H1 (cell line): Measurements from ENCODE around the gene PTMS. TPM values are rescaled to one million over a fixed set of nuclear protein-coding genes. Genes with fewer than 3 reads are reported as not detected.

Experiments
- ASH2L ChIP-seq: fragments of 200-600, 300-600 bp; sonication (generic); IDR thresholded peaks from one replicate; pipeline ENCODE4 v1.7.1; 2017; ENCODE audit warnings: low read length
- ATF3 ChIP-seq: IDR thresholded peaks from 2 replicates; pipeline ENCODE4 v1.6.1; 2011; ENCODE audit warnings: low read depth, mild to moderate bottlenecking, low read length; ENCODE audit not compliant: insufficient read depth
- CEBPB ChIP-seq: IDR thresholded peaks from 2 replicates; pipeline ENCODE4 v1.6.1; 2012; ENCODE audit warnings: low read depth, low read length
- CREB1 ChIP-seq: IDR thresholded peaks from 2 replicates; pipeline ENCODE4 v1.6.1; 2012; ENCODE audit warnings: inconsistent platforms
- CTCF ChIP-seq, 3 experiments: IDR thresholded peaks; 1 replicate in 2 of 3; 2 replicates in 1 of 3; pipeline versions ENCODE4 v1.5.1 to v1.6.1; 2011; ENCODE audit warnings: low read length in 3 of 3, mild to moderate bottlenecking in 3 of 3, inconsistent platforms in 2 of 3, low read depth in 1 of 3, moderate library complexity in 1 of 3; ENCODE audit not compliant: insufficient read depth in 1 of 3; ENCODE audit errors: control extremely low read depth in 1 of 3
- EZH2 ChIP-seq: fragments of 200-600 bp; sonication (generic); IDR thresholded peaks from 2 replicates; pipeline ENCODE4 v1.7.1; 2012; ENCODE audit warnings: low read depth, mild to moderate bottlenecking, moderate library complexity, low read length, inconsistent platforms; ENCODE audit not compliant: severe bottlenecking
- FOSL1 ChIP-seq: IDR thresholded peaks from 2 replicates; pipeline ENCODE4 v1.6.1; 2011; ENCODE audit warnings: mild to moderate bottlenecking, low read depth, low read length, moderate library complexity; ENCODE audit not compliant: insufficient read depth
- GTF2F1 ChIP-seq: IDR thresholded peaks from 2 replicates; pipeline ENCODE4 v1.6.1; 2012; ENCODE audit warnings: low read depth, low read length, improper control_type of control experiment, borderline replicate concordance
- HDAC6 ChIP-seq: IDR thresholded peaks from one replicate; pipeline ENCODE4 v1.7.1; 2012; ENCODE audit warnings: low read depth, mild to moderate bottlenecking, inconsistent platforms, low read length, moderate library complexity
- JUND ChIP-seq: IDR thresholded peaks from 2 replicates; pipeline ENCODE4 v1.6.1; 2011; ENCODE audit warnings: mild to moderate bottlenecking, improper control_type of control experiment, low read length
- KDM4A ChIP-seq: IDR thresholded peaks from one replicate; pipeline ENCODE4 v1.7.1; 2012; ENCODE audit warnings: low read depth, mild to moderate bottlenecking, moderate library complexity, low read length, inconsistent platforms; ENCODE audit not compliant: severe bottlenecking
- MAFK ChIP-seq: IDR thresholded peaks from 2 replicates; pipeline ENCODE4 v1.6.1; 2012; ENCODE audit warnings: low read depth, mild to moderate bottlenecking, improper control_type of control experiment, low read length
- MAX ChIP-seq: IDR thresholded peaks from 2 replicates; pipeline ENCODE4 v1.6.1; 2012; ENCODE audit warnings: inconsistent platforms
- POU5F1 ChIP-seq: IDR thresholded peaks from 2 replicates; pipeline ENCODE4 v1.6.1; 2011; ENCODE audit warnings: low read depth, mild to moderate bottlenecking, low read length, moderate library complexity
- RXRA ChIP-seq: IDR thresholded peaks from 2 replicates; pipeline ENCODE4 v1.6.1; 2011; ENCODE audit warnings: low read depth, mild to moderate bottlenecking, low read length, moderate library complexity; ENCODE audit not compliant: insufficient read depth
- SIN3A ChIP-seq, 2 experiments: IDR thresholded peaks in 1 of 2; conservative IDR thresholded peaks in 1 of 2; 2 replicates each; pipeline ENCODE4 v1.6.1; 2011 to 2012; ENCODE audit warnings: low read length in 2 of 2, improper control_type of control experiment in 1 of 2, low read depth in 1 of 2, mild to moderate bottlenecking in 1 of 2
- SP4 ChIP-seq: IDR thresholded peaks from 2 replicates; pipeline ENCODE4 v1.6.1; 2012; ENCODE audit warnings: low read length, inconsistent platforms
- TAF7 ChIP-seq: optimal IDR thresholded peaks from 2 replicates; pipeline ENCODE3; 2011; ENCODE audit warnings: low read depth, mild to moderate bottlenecking, inconsistent platforms, low read length, moderate library complexity, borderline replicate concordance
- TBP ChIP-seq: IDR thresholded peaks from 2 replicates; pipeline ENCODE4 v1.6.1; 2011; ENCODE audit warnings: low read depth, low read length, improper control_type of control experiment
- TCF12 ChIP-seq: IDR thresholded peaks from 2 replicates; pipeline ENCODE4 v1.6.1; 2011; ENCODE audit warnings: low read depth, mild to moderate bottlenecking, low read length
- YY1 ChIP-seq: IDR thresholded peaks from 2 replicates; pipeline ENCODE4 v1.6.1; 2011; ENCODE audit warnings: low read depth, mild to moderate bottlenecking, low read length
- polyA plus RNA-seq, 7 experiments: library from polyadenylated mRNA; depleted of rRNA in 3 of 7; stranded (reverse) in 5 of 7; unstranded in 2 of 7; fragments of >200 nt in 5 of 7; fragments of 200-250 nt in 2 of 7; gene quantifications; 1 replicate in 5 of 7; 2 replicates in 1 of 7; 4 replicates in 1 of 7; pipeline versions ENCODE4 v1.2.1 to v1.2.3, GENCODE V29; 2011 to 2013; ENCODE audit warnings: missing spikeins in 2 of 7, mixed read lengths in 2 of 7
- total RNA-seq: library from RNA; stranded (reverse); fragmentation: NEBNext Ultra II Directional; extraction: Animal tissue kit (Norgen Biotek cat#: 25700); gene quantifications from 2 replicates; pipeline ENCODE4 v1.2.1, GENCODE V29; 2021

Gene PTMS
- total and polyA plus RNA-seq, 2 of the 8 experiments (the other 6 are each of a cell fraction or from before 2014, with no cell fraction given) = 444 to 553 TPM

- TF ChIP-seq CTCF (IDR thresholded peaks at IDR 0.05; ENCODE audit: control extremely low read depth in 1 of 3, insufficient read depth in 1 of 3, low read depth in 1 of 3, low read length in 3 of 3) (peak in 2 of 3 experiments; percentile 59 to 74; a peak in 3 of 4 replicates), ATF3 (no peak), ASH2L (peak; percentile 49), MAFK (no peak), YY1 (0 out of 2 replicates have a peak, but pooled peaks have one; percentile 7), TCF12 (no peak), FOSL1 (no peak), SP4 (no peak), CEBPB (no peak), CREB1 (no peak; the same call in 1 of the 2 replicates), TAF7 (peak; percentile 49), GTF2F1 (no peak), JUND (no peak), EZH2 (no peak), KDM4A (no peak), SIN3A (conservative IDR thresholded peaks at IDR 0.05 in 1 of 2, IDR thresholded peaks at IDR 0.05 in 1 of 2; ENCODE audit: low read depth in 1 of 2, low read length in 2 of 2) (peak; percentile 31 to 65; a peak in 1 of 4 replicates), POU5F1 (no peak), RXRA (no peak), TBP (0 out of 2 replicates have a peak, but pooled peaks have one; percentile 18), HDAC6 (no peak), MAX (peak; percentile 17; the same call in 1 of the 2 replicates)
Observed at GRCh38 chr12:6766651-6767349, 637 bp downstream of the PTMS start (continued).
